ENCODE data around the gene PNKD.
"Not testable (repeated sequence)": the region's sequence is repeated elsewhere in the genome, so short reads cannot be mapped to it uniquely, and the experiment has no call there.

PNKD gene

DNA sequence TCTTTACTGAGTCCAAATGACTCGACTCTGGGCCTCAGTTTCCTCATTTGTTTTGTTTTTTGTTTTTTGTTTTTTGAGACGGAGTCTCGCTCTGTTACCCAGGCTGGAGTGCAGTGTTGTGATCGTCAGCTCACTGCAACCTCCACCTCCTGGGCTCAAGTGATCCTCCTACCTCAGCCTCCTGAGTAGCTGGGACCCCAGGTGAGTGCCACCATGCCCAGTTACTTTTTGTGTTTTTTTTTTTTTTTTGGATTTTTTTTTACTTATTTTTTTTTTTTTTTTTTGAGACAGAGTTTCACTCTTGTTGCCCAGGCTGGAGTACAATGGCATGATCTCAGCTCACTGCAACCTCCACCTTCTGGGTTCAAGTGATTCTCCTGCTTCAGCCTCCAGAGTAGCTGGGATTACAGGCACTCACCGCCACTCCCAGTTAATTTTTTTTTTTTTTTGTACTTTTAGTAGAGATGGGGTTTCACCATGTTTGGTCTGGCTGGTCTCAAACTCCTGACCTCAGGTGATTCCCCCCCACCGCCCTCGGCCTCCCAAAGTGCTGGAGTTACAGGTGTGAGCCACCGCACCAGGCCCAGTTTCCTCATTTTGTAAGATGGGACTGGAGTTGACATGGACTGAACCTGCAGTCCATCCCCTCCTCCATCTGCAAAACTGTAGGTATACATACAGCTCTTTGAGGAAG lies 3.0 kb downstream of the PNKD start:
- not testable (repeated sequence) for H3K27me3 ChIP-seq (ENCODE audit: insufficient read depth, low read length); H3K36me3 ChIP-seq (ENCODE audit: insufficient read depth, low read length); H3K4me3 ChIP-seq (ENCODE audit: low read depth, low read length); H2AFZ ChIP-seq (ENCODE audit: low read length, unreplicated experiment)
- H3K4me1 ChIP-seq (ENCODE audit: control insufficient read depth, insufficient read depth, low read length, unreplicated experiment): peaks cover 16% of the 10 kb centered on the region
- peak overlapping the region; percentile 47; the same call in 1 of the 2 replicates for H3K27ac ChIP-seq (ENCODE audit: low read depth, low read length)
- H3K79me2 ChIP-seq (ENCODE audit: control insufficient read depth, insufficient read depth, low read length, unreplicated experiment): peaks cover 27% of the 10 kb centered on the region

- no peak overlapping the region for H3K27ac ChIP-seq (ENCODE audit: low read depth, low read length)
- H3K4me3 ChIP-seq (ENCODE audit: low read depth, low read length): no peak overlapping the region
- no peaks in the 10 kb centered on the region for H3K27me3 ChIP-seq (ENCODE audit: insufficient read depth, low read length)
- H2AFZ ChIP-seq (ENCODE audit: low read length, unreplicated experiment): no peak overlapping the region
- peaks cover 9% of the 10 kb centered on the region; the same call in 1 of the 2 replicates for H3K36me3 ChIP-seq (ENCODE audit: insufficient read depth, low read length)
- H3K4me1 ChIP-seq (ENCODE audit: control insufficient read depth, insufficient read depth, low read length, unreplicated experiment): peaks cover 16% of the 10 kb centered on the region
- H3K79me2 ChIP-seq (ENCODE audit: control insufficient read depth, insufficient read depth, low read length, unreplicated experiment): peaks cover 27% of the 10 kb centered on the region
Observed at GRCh38 chr2:218273908-218274249, 3.6 kb downstream of the PNKD start.

DNA sequence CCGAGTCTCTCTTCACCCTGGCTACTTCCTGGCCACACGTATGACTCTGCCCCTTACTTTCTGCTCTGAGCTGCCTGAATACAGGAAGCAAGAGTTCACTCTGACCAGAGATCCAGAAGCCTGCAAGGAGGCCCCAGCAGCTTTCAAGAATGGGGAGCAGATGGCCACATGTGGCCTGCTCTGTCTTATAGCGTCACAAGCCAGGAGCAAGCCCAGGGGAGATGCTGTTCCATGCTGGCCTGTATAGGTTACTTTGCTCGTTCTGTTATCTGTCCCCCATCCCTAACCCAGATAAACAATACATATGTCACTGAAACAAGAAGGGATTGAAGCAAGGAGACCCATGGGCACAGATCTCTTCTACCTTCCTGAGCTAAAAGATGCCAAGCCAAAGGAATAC lies 4.3 kb downstream of the PNKD start:
- H3K27ac ChIP-seq (ENCODE audit: low read depth, low read length): no peak overlapping the region
- peaks cover 9% of the 10 kb centered on the region; the same call in 1 of the 2 replicates for H3K36me3 ChIP-seq (ENCODE audit: insufficient read depth, low read length)
- peaks cover 19% of the 10 kb centered on the region for H3K79me2 ChIP-seq (ENCODE audit: control insufficient read depth, insufficient read depth, low read length, unreplicated experiment)
- H3K4me3 ChIP-seq (ENCODE audit: low read depth, low read length): no peak overlapping the region
- H3K27me3 ChIP-seq (ENCODE audit: insufficient read depth, low read length): no peaks in the 10 kb centered on the region
- H3K4me1 ChIP-seq (ENCODE audit: control insufficient read depth, insufficient read depth, low read length, unreplicated experiment): peaks cover 16% of the 10 kb centered on the region
- H2AFZ ChIP-seq (ENCODE audit: low read length, unreplicated experiment): no peak overlapping the region

- H3K4me1 ChIP-seq (ENCODE audit: control insufficient read depth, insufficient read depth, low read length, unreplicated experiment): peaks cover 16% of the 10 kb centered on the region
- H3K27me3 ChIP-seq (ENCODE audit: insufficient read depth, low read length): no peaks in the 10 kb centered on the region
- no peak overlapping the region for H3K27ac ChIP-seq (ENCODE audit: low read depth, low read length)
- H2AFZ ChIP-seq (ENCODE audit: low read length, unreplicated experiment): no peak overlapping the region
- no peak overlapping the region for H3K4me3 ChIP-seq (ENCODE audit: low read depth, low read length)
- H3K36me3 ChIP-seq (ENCODE audit: insufficient read depth, low read length): peaks cover 9% of the 10 kb centered on the region; the same call in 1 of the 2 replicates
- peaks cover 22% of the 10 kb centered on the region for H3K79me2 ChIP-seq (ENCODE audit: control insufficient read depth, insufficient read depth, low read length, unreplicated experiment)
Observed at GRCh38 chr2:218275371-218276072, 5.2 kb downstream of the PNKD start.

DNA sequence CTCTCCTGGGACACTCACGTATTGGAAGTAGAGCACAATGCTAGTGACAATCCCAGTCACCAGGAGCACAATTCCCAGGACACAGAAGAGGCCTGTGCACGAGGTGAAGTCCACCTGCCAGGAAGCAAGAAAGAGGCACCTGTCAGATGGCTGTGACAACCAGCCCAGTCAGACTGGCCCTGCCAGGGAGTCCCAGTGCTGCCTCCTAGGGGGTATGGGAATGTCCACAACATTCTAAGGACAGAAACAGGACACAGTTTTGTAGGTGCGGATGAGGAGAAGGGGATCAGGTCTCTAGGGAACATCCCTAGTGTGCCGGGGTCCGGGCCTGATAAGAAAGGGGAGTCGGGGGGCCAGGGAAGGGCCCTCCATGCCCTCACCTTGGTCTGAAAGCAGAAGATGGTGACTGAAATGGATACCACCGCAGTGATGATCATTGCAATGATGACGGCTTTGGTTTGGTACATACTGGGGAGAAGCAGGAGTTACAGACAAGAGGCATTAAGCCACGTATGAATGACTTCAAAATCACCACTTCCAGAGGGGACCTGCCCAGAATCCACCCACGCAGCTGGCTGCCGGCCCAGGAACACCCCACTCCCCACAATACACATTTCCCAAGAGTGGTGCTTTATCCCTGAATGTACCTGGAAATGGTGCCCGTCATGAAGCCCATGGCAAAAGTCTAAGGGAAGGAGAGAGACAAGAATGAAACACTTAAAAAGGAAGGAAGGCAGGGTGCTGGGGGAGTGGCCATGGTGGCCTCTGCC lies 6.9 kb downstream of the PNKD start:
- Histone ChIP-seq H3K4me1 (ENCODE audit: control insufficient read depth, insufficient read depth, low read length, unreplicated experiment) (peaks cover 14% of the 10 kb centered on the region), H3K27me3 (ENCODE audit: insufficient read depth, low read length) (no peaks in the 10 kb centered on the region), H3K27ac (ENCODE audit: low read depth, low read length) (no peak overlapping the region), H3K4me3 (ENCODE audit: low read depth, low read length) (no peak overlapping the region), H2AFZ (ENCODE audit: low read length, unreplicated experiment) (no peak overlapping the region), H3K79me2 (ENCODE audit: control insufficient read depth, insufficient read depth, low read length, unreplicated experiment) (peaks cover 20% of the 10 kb centered on the region), H3K36me3 (ENCODE audit: insufficient read depth, low read length) (peaks cover 9% of the 10 kb centered on the region; the same call in 1 of the 2 replicates)

GRCh38 chr2:218277921-218278320 lies 7.6 kb downstream of the PNKD start:
- Histone ChIP-seq H3K27ac (ENCODE audit: low read depth, low read length) (no peak overlapping the region), H3K4me1 (ENCODE audit: control insufficient read depth, insufficient read depth, low read length, unreplicated experiment) (peaks cover 20% of the 10 kb centered on the region), H3K27me3 (ENCODE audit: insufficient read depth, low read length) (no peaks in the 10 kb centered on the region), H3K36me3 (ENCODE audit: insufficient read depth, low read length) (peaks cover 9% of the 10 kb centered on the region; the same call in 1 of the 2 replicates), H3K4me3 (ENCODE audit: low read depth, low read length) (no peak overlapping the region), H2AFZ (ENCODE audit: low read length, unreplicated experiment) (no peak overlapping the region), H3K79me2 (ENCODE audit: control insufficient read depth, insufficient read depth, low read length, unreplicated experiment) (peaks cover 27% of the 10 kb centered on the region)

- Histone ChIP-seq H2AFZ (ENCODE audit: low read length, unreplicated experiment) (no peak overlapping the region), H3K36me3 (ENCODE audit: insufficient read depth, low read length) (peaks cover 9% of the 10 kb centered on the region; the same call in 1 of the 2 replicates), H3K27me3 (ENCODE audit: insufficient read depth, low read length) (no peaks in the 10 kb centered on the region), H3K4me3 (ENCODE audit: low read depth, low read length) (no peak overlapping the region), H3K79me2 (ENCODE audit: control insufficient read depth, insufficient read depth, low read length, unreplicated experiment) (peaks cover 35% of the 10 kb centered on the region), H3K27ac (ENCODE audit: low read depth, low read length) (no peak overlapping the region), H3K4me1 (ENCODE audit: control insufficient read depth, insufficient read depth, low read length, unreplicated experiment) (peaks cover 25% of the 10 kb centered on the region)
Observed at GRCh38 chr2:218278531-218279360, 8.4 kb downstream of the PNKD start.

- Histone ChIP-seq H3K79me2 (ENCODE audit: control insufficient read depth, insufficient read depth, low read length, unreplicated experiment) (peaks cover 52% of the 10 kb centered on the region), H2AFZ (ENCODE audit: low read length, unreplicated experiment) (no peak overlapping the region), H3K36me3 (ENCODE audit: insufficient read depth, low read length) (no peaks in the 10 kb centered on the region; the same call in 1 of the 2 replicates), H3K27me3 (ENCODE audit: insufficient read depth, low read length) (no peaks in the 10 kb centered on the region), H3K27ac (ENCODE audit: low read depth, low read length) (no peak overlapping the region), H3K4me3 (ENCODE audit: low read depth, low read length) (no peak overlapping the region), H3K4me1 (ENCODE audit: control insufficient read depth, insufficient read depth, low read length, unreplicated experiment) (peaks cover 40% of the 10 kb centered on the region)
Observed at GRCh38 chr2:218280260-218280870, 10.0 kb downstream of the PNKD start.

DNA sequence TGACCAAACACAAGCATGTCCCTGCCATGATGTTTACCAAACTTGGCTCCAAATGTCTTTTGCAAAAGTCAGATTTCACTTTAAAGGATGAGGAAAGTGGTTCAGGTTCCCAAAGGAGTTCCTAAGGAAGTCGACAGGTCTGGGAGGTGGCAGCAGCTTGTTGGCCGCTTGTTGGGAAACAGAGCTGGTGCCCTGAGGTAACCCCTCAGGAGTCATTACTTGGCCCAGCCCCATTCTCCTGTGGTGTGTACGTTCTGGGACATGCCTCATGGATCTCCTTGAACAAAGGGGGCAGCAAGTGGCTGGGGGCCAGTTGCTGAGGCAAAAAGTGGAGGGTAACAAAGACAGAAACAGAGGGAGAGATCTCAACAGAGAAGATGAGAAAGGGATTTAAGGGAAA lies 11.1 kb downstream of the PNKD start:
- no peak overlapping the region for H3K4me3 ChIP-seq (ENCODE audit: low read depth, low read length)
- H2AFZ ChIP-seq (ENCODE audit: low read length, unreplicated experiment): no peak overlapping the region
- H3K27ac ChIP-seq (ENCODE audit: low read depth, low read length): peak overlapping the region; percentile 100
- no peaks in the 10 kb centered on the region; the same call in 1 of the 2 replicates for H3K36me3 ChIP-seq (ENCODE audit: insufficient read depth, low read length)
- H3K79me2 ChIP-seq (ENCODE audit: control insufficient read depth, insufficient read depth, low read length, unreplicated experiment): peaks cover 60% of the 10 kb centered on the region
- no peaks in the 10 kb centered on the region for H3K27me3 ChIP-seq (ENCODE audit: insufficient read depth, low read length)
- H3K4me1 ChIP-seq (ENCODE audit: control insufficient read depth, insufficient read depth, low read length, unreplicated experiment): peaks cover 51% of the 10 kb centered on the region

Measured in ACC112 (cell line).